ENCODE data around the gene LHPP. TPM values are rescaled to one million over a fixed set of nuclear protein-coding genes. Genes with fewer than 3 reads are reported as not detected.

Gene LHPP
- polyA plus RNA-seq (2013, experiment 1 of 2) = 14.7 TPM
- polyA plus RNA-seq (2013, experiment 2 of 2) = 13.6 TPM

GRCh38 chr10:124461642-124462347 is at the start of gene LHPP:
Gene LHPP, plus strand, starts transcription at chr10:124461823. Its CDS starts 40 bp downstream, at chr10:124461863.
- Histone ChIP-seq H2BK5ac (ENCODE audit: low read length) (peak within 1 kb of the TSS; percentile 85), H4K8ac (ENCODE audit: low read depth, low read length) (no peak within 1 kb of the TSS), H3K36me3 (replicated peaks in 1 of 2; ENCODE audit: control insufficient read depth in 2 of 2, insufficient read depth in 2 of 2, low read length in 2 of 2) (peaks cover 0 to 2% of the 10 kb centered on the region in 2 donors), H2BK120ac (ENCODE audit: low read depth, low read length) (no peak within 1 kb of the TSS), H3K9ac (ENCODE audit: low read depth, low read length, poor library complexity) (peak within 1 kb of the TSS; percentile 99), H3K4me1 (ENCODE audit: control insufficient read depth in 2 of 2, insufficient read depth in 1 of 2, low read depth in 1 of 2, low read length in 2 of 2) (peaks cover 0 to 9% of the 10 kb centered on the region in 2 donors), H3K27ac (replicated peaks; ENCODE audit: low read length) (peak within 1 kb of the TSS; percentile 82), H2AFZ (ENCODE audit: low read length) (peak within 1 kb of the TSS; percentile 99), H3K18ac (ENCODE audit: low read length) (peak within 1 kb of the TSS; percentile 99), H3K27me3 (ENCODE audit: control insufficient read depth in 3 of 3, insufficient read depth in 3 of 3, low read depth in 1 of 3, low read length in 3 of 3) (peaks cover 0 to 22% (median 0%) of the 10 kb centered on the region in 3 experiments), H3K4ac (ENCODE audit: low read length) (no peak within 1 kb of the TSS), H3K14ac (ENCODE audit: low read length) (peak within 1 kb of the TSS; percentile 66), H3K79me1 (ENCODE audit: low read depth, low read length) (no peaks in the 10 kb centered on the region), H2BK15ac (ENCODE audit: low read length) (peak within 1 kb of the TSS; percentile 54), H3K4me2 (ENCODE audit: insufficient read depth, low read length, poor library complexity, severe bottlenecking) (peak within 1 kb of the TSS; percentile 89), H3K4me3 (ENCODE audit: low read length in 2 of 2) (peak within 1 kb of the TSS; percentile 75 to 92), H4K91ac (ENCODE audit: low read depth, low read length, poor library complexity) (no peak within 1 kb of the TSS), H2AK5ac (ENCODE audit: low read depth, low read length) (no peak within 1 kb of the TSS), H2BK12ac (ENCODE audit: low read length) (no peak within 1 kb of the TSS), H3K9me3 (replicated peaks in 1 of 2; ENCODE audit: control insufficient read depth in 2 of 2, insufficient read depth in 1 of 2, low read depth in 1 of 2, low read length in 2 of 2) (peaks cover 0 to 3% of the 10 kb centered on the region in 2 donors), H3K23ac (ENCODE audit: low read depth, low read length, poor library complexity) (peak within 1 kb of the TSS; percentile 86)
- no CpG with 5 or more reads among the region's 81 CpGs for WGBS, 2 donors (ENCODE audit: extremely low coverage in 2 of 2, insufficient read length in 2 of 2, insufficient replicate concordance in 1 of 2)
- DNase-seq (ENCODE audit: low spot score) = peak; percentile 66

GRCh38 chr10:124414076-124414475 is 47.5 kb upstream of the LHPP start:
- Histone ChIP-seq H2BK5ac (ENCODE audit: low read length) (no peak overlapping the region), H2BK12ac (ENCODE audit: low read length) (no peak overlapping the region), H3K18ac (ENCODE audit: low read length) (no peak overlapping the region), H3K23ac (ENCODE audit: low read depth, low read length, poor library complexity) (no peak overlapping the region), H3K79me1 (ENCODE audit: low read depth, low read length) (no peaks in the 10 kb centered on the region), H2BK120ac (ENCODE audit: low read depth, low read length) (no peak overlapping the region), H2BK15ac (ENCODE audit: low read length) (no peak overlapping the region), H3K36me3 (replicated peaks in 1 of 2; ENCODE audit: control insufficient read depth in 2 of 2, insufficient read depth in 2 of 2, low read length in 2 of 2) (peaks cover 2 to 19% of the 10 kb centered on the region in 2 donors), H4K91ac (ENCODE audit: low read depth, low read length, poor library complexity) (no peak overlapping the region), H4K8ac (ENCODE audit: low read depth, low read length) (no peak overlapping the region), H3K27me3 (ENCODE audit: control insufficient read depth in 3 of 3, insufficient read depth in 3 of 3, low read depth in 1 of 3, low read length in 3 of 3) (no peaks in the 10 kb centered on the region), H3K4me1 (ENCODE audit: control insufficient read depth in 2 of 2, insufficient read depth in 1 of 2, low read depth in 1 of 2, low read length in 2 of 2) (peaks cover 0 to 6% of the 10 kb centered on the region in 2 donors), H3K4ac (ENCODE audit: low read length) (no peak overlapping the region), H3K4me3 (ENCODE audit: low read length in 2 of 2) (no peak overlapping the region), H3K9ac (ENCODE audit: low read depth, low read length, poor library complexity) (no peak overlapping the region), H2AK5ac (ENCODE audit: low read depth, low read length) (no peak overlapping the region), H3K4me2 (ENCODE audit: insufficient read depth, low read length, poor library complexity, severe bottlenecking) (no peak overlapping the region), H3K9me3 (replicated peaks in 1 of 2; ENCODE audit: control insufficient read depth in 2 of 2, insufficient read depth in 1 of 2, low read depth in 1 of 2, low read length in 2 of 2) (peaks cover 0 to 2% of the 10 kb centered on the region in 2 donors), H3K27ac (replicated peaks; ENCODE audit: low read length) (no peak overlapping the region), H3K14ac (ENCODE audit: low read length) (no peak overlapping the region), H2AFZ (ENCODE audit: low read length) (no peak overlapping the region)
- no CpG with 5 or more reads among the region's 4 CpGs for WGBS, 2 donors (ENCODE audit: extremely low coverage in 2 of 2, insufficient read length in 2 of 2, insufficient replicate concordance in 1 of 2)
- DNase-seq (ENCODE audit: low spot score) = no peak

- Histone ChIP-seq H4K8ac (ENCODE audit: low read depth, low read length) (no peak overlapping the region), H3K14ac (ENCODE audit: low read length) (no peak overlapping the region), H3K4me3 (ENCODE audit: low read length in 2 of 2) (no peak overlapping the region), H2BK15ac (ENCODE audit: low read length) (no peak overlapping the region), H3K9me3 (replicated peaks in 1 of 2; ENCODE audit: control insufficient read depth in 2 of 2, insufficient read depth in 1 of 2, low read depth in 1 of 2, low read length in 2 of 2) (peaks cover 0 to 2% of the 10 kb centered on the region in 2 donors), H3K27ac (replicated peaks; ENCODE audit: low read length) (no peak overlapping the region), H3K4me2 (ENCODE audit: insufficient read depth, low read length, poor library complexity, severe bottlenecking) (no peak overlapping the region), H3K27me3 (ENCODE audit: control insufficient read depth in 3 of 3, insufficient read depth in 3 of 3, low read depth in 1 of 3, low read length in 3 of 3) (peaks cover 0 to 10% (median 7%) of the 10 kb centered on the region in 3 experiments), H2BK120ac (ENCODE audit: low read depth, low read length) (no peak overlapping the region), H3K4me1 (ENCODE audit: control insufficient read depth in 2 of 2, insufficient read depth in 1 of 2, low read depth in 1 of 2, low read length in 2 of 2) (peaks cover 3 to 6% of the 10 kb centered on the region in 2 donors), H3K18ac (ENCODE audit: low read length) (no peak overlapping the region), H3K9ac (ENCODE audit: low read depth, low read length, poor library complexity) (no peak overlapping the region), H3K23ac (ENCODE audit: low read depth, low read length, poor library complexity) (no peak overlapping the region), H3K36me3 (replicated peaks in 1 of 2; ENCODE audit: control insufficient read depth in 2 of 2, insufficient read depth in 2 of 2, low read length in 2 of 2) (peaks cover 0 to 9% of the 10 kb centered on the region in 2 donors), H2BK12ac (ENCODE audit: low read length) (no peak overlapping the region), H3K4ac (ENCODE audit: low read length) (no peak overlapping the region), H2AFZ (ENCODE audit: low read length) (no peak overlapping the region), H2BK5ac (ENCODE audit: low read length) (no peak overlapping the region), H4K91ac (ENCODE audit: low read depth, low read length, poor library complexity) (no peak overlapping the region), H3K79me1 (ENCODE audit: low read depth, low read length) (no peaks in the 10 kb centered on the region), H2AK5ac (ENCODE audit: low read depth, low read length) (no peak overlapping the region)
- no peak for DNase-seq (ENCODE audit: low spot score)
- WGBS, 2 donors (ENCODE audit: extremely low coverage in 2 of 2, insufficient read length in 2 of 2, insufficient replicate concordance in 1 of 2) = no CpG with 5 or more reads among the region's 2 CpGs
Measured at GRCh38 chr10:124415210-124415609, 46.4 kb upstream of the LHPP start.

- no peaks in the 10 kb centered on the region for H3K36me3 ChIP-seq (replicated peaks in 1 of 2; ENCODE audit: control insufficient read depth in 2 of 2, insufficient read depth in 2 of 2, low read length in 2 of 2)
- DNase-seq (ENCODE audit: low spot score) = no peak
- H3K18ac ChIP-seq (ENCODE audit: low read length) = no peak overlapping the region
- H2AFZ ChIP-seq (ENCODE audit: low read length) = no peak overlapping the region
- peaks cover 0 to 25% (median 12%) of the 10 kb centered on the region in 3 experiments for H3K27me3 ChIP-seq (ENCODE audit: control insufficient read depth in 3 of 3, insufficient read depth in 3 of 3, low read depth in 1 of 3, low read length in 3 of 3)
- H3K79me1 ChIP-seq (ENCODE audit: low read depth, low read length) = no peaks in the 10 kb centered on the region
- no peak overlapping the region for H3K14ac ChIP-seq (ENCODE audit: low read length)
- H3K9ac ChIP-seq (ENCODE audit: low read depth, low read length, poor library complexity) = no peak overlapping the region
- no peak overlapping the region for H4K8ac ChIP-seq (ENCODE audit: low read depth, low read length)
- H3K4ac ChIP-seq (ENCODE audit: low read length) = no peak overlapping the region
- H2BK12ac ChIP-seq (ENCODE audit: low read length) = no peak overlapping the region
- no peaks in the 10 kb centered on the region for H3K9me3 ChIP-seq (replicated peaks in 1 of 2; ENCODE audit: control insufficient read depth in 2 of 2, insufficient read depth in 1 of 2, low read depth in 1 of 2, low read length in 2 of 2)
- H2AK5ac ChIP-seq (ENCODE audit: low read depth, low read length) = no peak overlapping the region
- no peak overlapping the region for H3K27ac ChIP-seq (replicated peaks; ENCODE audit: low read length)
- peaks cover 3 to 6% of the 10 kb centered on the region in 2 donors for H3K4me1 ChIP-seq (ENCODE audit: control insufficient read depth in 2 of 2, insufficient read depth in 1 of 2, low read depth in 1 of 2, low read length in 2 of 2)
- WGBS, 2 donors (ENCODE audit: extremely low coverage in 2 of 2, insufficient read length in 2 of 2, insufficient replicate concordance in 1 of 2) = no CpG with 5 or more reads among the region's 6 CpGs
- no peak overlapping the region for H3K4me3 ChIP-seq (ENCODE audit: low read length in 2 of 2)
- no peak overlapping the region for H3K4me2 ChIP-seq (ENCODE audit: insufficient read depth, low read length, poor library complexity, severe bottlenecking)
- no peak overlapping the region for H3K23ac ChIP-seq (ENCODE audit: low read depth, low read length, poor library complexity)
- H2BK5ac ChIP-seq (ENCODE audit: low read length) = no peak overlapping the region
- no peak overlapping the region for H2BK120ac ChIP-seq (ENCODE audit: low read depth, low read length)
- H4K91ac ChIP-seq (ENCODE audit: low read depth, low read length, poor library complexity) = no peak overlapping the region
- no peak overlapping the region for H2BK15ac ChIP-seq (ENCODE audit: low read length)
Measured at GRCh38 chr10:124416733-124417132, 44.9 kb upstream of the LHPP start.

Data from neuronal stem cell (in vitro differentiated cells).